GM10248 (cell line): ENCODE data around the gene PITX1.

Source experiments
- CTCF ChIA-PET: fragments of 300-600 bp; sonication (Branson Sonifier 250); formaldehyde crosslinking; extraction: SDS; loops from one replicate; lab custom pipeline; 2021; ENCODE audit warnings: antibody characterized with exemption; lab: Yijun Ruan, JAX
- POLR2A ChIA-PET: fragments of 350-650 bp; sonication (Branson Sonifier 250); formaldehyde crosslinking; extraction: SDS; loops from one replicate; lab custom pipeline; 2020; ENCODE audit warnings: antibody characterized with exemption; lab: Yijun Ruan, JAX
- DNase-seq: peaks from one replicate; pipeline ENCODE4 v3.0.0; 2012; ENCODE audit errors: extremely low spot score
- TF ChIP-seq, protein P1 (sequence below): IDR thresholded peaks from 2 replicates; pipeline ENCODE4 v1.5.1; 2012; ENCODE audit warnings: mild to moderate bottlenecking, low read depth; ENCODE audit errors: extremely low read depth, missing control alignments, control extremely low read depth

The PITX1 gene

DNA sequence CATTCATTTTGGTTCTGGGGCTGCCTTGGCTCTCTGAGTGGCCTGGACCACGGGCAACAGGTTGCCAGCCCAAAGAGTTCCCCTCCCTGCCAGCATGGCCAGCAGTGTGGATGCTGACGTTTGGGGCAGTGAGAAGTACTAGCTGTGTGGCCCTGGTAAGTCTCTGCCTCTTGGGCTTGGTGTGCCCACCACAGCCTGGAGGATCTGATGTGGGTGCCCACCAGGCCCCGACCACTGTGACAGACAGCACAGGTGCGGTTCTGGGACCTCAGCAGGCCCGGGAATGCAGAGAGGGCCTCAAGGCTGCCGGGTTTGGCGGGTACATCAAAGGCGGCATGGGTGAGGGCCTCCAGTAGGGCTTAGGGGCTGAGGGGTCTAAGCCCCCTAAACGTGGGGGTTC lies 33.6 kb upstream of the PITX1 start:
- TF ChIP-seq, protein P1, sequence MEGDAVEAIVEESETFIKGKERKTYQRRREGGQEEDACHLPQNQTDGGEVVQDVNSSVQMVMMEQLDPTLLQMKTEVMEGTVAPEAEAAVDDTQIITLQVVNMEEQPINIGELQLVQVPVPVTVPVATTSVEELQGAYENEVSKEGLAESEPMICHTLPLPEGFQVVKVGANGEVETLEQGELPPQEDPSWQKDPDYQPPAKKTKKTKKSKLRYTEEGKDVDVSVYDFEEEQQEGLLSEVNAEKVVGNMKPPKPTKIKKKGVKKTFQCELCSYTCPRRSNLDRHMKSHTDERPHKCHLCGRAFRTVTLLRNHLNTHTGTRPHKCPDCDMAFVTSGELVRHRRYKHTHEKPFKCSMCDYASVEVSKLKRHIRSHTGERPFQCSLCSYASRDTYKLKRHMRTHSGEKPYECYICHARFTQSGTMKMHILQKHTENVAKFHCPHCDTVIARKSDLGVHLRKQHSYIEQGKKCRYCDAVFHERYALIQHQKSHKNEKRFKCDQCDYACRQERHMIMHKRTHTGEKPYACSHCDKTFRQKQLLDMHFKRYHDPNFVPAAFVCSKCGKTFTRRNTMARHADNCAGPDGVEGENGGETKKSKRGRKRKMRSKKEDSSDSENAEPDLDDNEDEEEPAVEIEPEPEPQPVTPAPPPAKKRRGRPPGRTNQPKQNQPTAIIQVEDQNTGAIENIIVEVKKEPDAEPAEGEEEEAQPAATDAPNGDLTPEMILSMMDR, result no peak
- POLR2A ChIA-PET, result no interaction called here
- DNase-seq, result no peak
- CTCF ChIA-PET, result no interaction called here

DNA sequence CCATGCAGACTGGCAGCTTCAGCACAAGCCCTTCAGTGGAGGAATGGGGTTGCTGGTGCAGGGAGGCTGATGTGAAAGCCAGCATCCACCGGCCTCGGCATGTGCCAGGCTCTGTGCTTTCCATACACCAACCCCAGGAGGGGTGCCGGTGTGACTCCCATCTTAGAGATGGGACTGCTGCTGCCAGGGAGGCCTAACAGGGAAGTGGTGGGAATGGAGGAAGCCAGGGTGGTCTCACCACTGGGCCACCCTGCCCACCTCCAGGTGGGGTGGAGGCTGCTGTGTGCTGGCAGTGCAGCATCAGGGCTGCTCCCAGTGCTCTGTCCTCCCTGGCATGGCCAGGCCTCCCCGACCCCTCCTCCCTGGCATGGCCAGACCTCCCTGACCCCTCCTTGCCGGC lies 32.8 kb upstream of the PITX1 start:
- POLR2A ChIA-PET, result no interaction called here

DNA sequence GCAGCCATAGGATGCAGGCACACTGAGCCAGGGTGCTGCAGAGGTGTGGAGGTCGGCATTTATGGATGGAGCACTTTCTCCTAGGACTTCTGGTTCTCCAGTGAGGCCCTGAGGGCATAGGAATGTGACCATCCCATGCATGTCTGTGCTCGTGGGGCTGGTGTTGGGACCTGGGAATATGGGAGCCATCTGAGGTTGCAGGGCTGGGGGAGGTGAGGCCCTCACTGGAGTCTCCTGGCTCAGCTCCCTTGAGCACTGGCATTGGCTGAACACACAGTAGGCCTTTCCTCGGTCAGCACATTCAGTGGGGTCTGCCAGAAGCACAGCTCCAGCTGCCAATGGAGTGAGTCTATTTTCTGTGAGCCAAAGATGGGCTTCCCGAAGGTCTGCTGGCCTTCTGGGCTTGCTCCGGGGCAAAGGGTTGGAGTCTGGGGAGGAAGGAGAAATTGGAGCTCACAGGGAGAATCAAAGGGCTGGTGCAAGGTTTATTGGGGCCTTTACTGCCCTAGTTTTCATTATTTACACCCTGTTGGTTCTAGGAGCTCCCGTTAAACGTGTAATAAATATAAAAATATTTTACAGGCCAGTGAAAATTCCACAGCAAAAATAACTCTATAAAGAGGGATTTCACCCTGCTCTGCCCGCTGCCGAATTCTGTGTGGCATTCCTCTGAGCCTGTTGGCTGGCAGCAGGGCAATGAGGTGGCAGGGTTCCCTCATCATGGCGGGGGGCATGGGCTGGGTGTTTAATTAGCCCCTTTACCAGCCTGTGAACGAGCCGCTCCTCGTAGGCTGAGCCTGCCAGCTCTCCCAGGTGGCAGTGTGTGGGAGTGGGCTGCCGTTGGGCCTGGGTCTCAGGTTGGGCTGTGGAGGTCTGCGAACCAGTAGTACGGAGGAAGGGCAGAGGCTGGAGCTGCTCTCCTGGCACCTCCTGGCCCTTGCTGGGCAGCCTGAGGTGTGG lies 31.6 kb upstream of the PITX1 start:
- TF ChIP-seq, protein P1, result no peak
- POLR2A ChIA-PET, result no interaction called here
- CTCF ChIA-PET, result interaction anchor here (1.3 kb wide), 1 partner anchor 80 kb away, joined by 3 read pairs; no protein-coding TSS in a partner anchor
- DNase-seq, result no peak

More for the DNA sequence above, 32.8 kb upstream of the PITX1 start:
- CTCF ChIA-PET, result no interaction called here
- TF ChIP-seq, protein P1, result no peak
- no peak for DNase-seq

DNA sequence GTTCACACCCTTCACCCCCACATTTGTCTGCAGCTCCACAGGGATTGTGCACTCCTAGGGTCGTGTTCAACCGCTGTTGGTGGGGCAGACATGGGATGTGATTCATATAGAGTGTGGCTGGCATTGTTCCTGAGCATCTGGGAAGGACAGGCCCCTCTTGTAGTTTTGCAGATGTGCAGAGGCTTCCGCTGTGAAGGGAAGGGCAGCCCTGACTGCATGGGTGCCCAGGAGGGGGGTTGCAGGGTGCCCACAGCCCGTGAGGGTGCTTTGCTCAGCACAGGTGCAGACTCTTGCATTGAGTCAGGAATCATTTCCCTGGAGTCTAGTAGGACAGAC lies 30.2 kb upstream of the PITX1 start:
- ChIA-PET POLR2A (no interaction called here), CTCF (interaction anchor here (1.3 kb wide), 1 partner anchor 81 kb away, joined by 3 read pairs; no protein-coding TSS in a partner anchor)
- TF ChIP-seq, protein P1, result no peak
- DNase-seq, result no peak

DNA sequence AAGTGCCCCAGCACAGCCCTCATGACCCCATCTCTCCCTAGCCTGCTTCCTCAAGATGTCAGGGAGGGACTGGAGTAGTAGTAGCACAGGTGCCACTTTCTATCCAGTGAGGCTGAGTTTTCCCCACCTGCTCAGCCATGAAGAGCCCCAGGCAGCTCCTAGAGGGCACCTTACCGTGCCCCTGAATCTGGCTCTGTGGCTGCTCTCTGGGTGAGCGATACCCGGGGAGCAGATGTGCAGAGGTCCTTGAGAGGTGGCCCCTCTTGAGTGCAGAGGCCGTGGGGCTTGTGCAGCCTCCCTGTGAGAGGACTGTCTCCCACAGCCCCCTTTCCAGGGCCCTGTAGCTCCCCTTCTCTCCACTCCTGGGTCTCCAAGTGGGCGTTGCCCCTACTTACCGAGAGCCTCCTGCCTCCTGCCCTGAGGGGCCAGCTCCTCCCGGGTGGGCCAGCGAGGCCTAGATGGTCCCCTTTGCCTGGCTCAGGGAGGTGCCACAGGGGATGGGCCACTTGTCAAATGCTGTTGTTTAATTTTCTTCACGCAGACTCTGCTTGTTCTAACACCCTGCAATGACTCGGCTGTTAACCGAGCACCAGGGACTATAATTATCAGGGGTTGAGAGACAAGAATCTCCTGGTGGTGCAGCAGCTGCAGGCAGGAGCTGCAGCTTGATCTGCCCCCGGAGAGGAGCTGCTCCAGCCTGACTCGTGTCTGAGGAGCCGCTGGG lies 29.6 kb upstream of the PITX1 start:
- no peak for DNase-seq
- TF ChIP-seq, protein P1, result no peak
- ChIA-PET CTCF (interaction anchor here (1.2 to 1.3 kb wide), 2 partner anchors 11 to 82 kb away, joined by 3 to 4 read pairs; no protein-coding TSS in a partner anchor), POLR2A (no interaction called here)

DNA sequence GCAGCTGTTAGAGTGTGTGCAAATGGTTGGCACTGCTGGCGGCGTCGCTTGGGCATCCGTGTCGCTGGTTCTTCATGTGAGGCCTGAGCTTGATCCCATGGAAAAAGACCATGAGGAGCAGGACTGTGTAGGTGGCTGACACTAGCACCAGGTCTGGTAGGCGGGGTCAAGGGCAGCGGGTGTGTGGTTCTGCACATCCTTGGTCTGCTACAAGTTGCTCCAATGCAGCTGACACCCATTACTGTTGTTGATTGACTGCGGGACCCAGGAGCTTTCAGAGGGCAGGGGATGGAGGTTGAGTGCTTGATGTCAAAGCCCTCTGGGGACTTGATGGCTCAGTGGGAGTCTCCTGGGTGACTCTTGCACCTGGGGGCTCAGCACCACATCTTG lies 29.0 kb upstream of the PITX1 start:
- DNase-seq, result no peak
- TF ChIP-seq, protein P1, result no peak
- CTCF ChIA-PET, result interaction anchor here (1.2 kb wide), 1 partner anchor 10 kb away, joined by 4 read pairs; no protein-coding TSS in a partner anchor
- POLR2A ChIA-PET, result no interaction called here
